K562 (cell line): Measurements from ENCODE around the gene SCN4A.

Experiments used
- CTCF ChIP-seq, 3 experiments: IDR thresholded peaks in 2 of 3; conservative IDR thresholded peaks in 1 of 3; 2 replicates each; pipeline ENCODE4 v1.5.1; 2011 to 2012; ENCODE audit warnings: low read length in 3 of 3, mild to moderate bottlenecking in 3 of 3, control low read depth in 2 of 3, improper control_type of control experiment in 1 of 3, inconsistent platforms in 1 of 3, low read depth in 1 of 3, mixed read lengths in 1 of 3, moderate library complexity in 1 of 3; ENCODE audit not compliant: insufficient read depth in 2 of 3
- IRF1 ChIP-seq: sonication (generic); formaldehyde crosslinking; IDR thresholded peaks from 2 replicates; pipeline ENCODE4 v1.8.0; 2022; ENCODE audit warnings: missing genetic modification reagents, mild to moderate bottlenecking, borderline replicate concordance
- STAT6 ChIP-seq: sonication (generic); formaldehyde crosslinking; IDR thresholded peaks from 2 replicates; pipeline ENCODE4 v1.8.1; 2023; ENCODE audit warnings: mild to moderate bottlenecking, missing genetic modification reagents
- THRB ChIP-seq: fragments of 450-650 bp; formaldehyde crosslinking; conservative IDR thresholded peaks from 2 replicates; pipeline ENCODE4 v1.4.0; 2022; ENCODE audit warnings: mild to moderate bottlenecking, missing genetic modification characterization

GRCh38 chr17:63919311-63919723 lies 53.4 kb downstream of the SCN4A start:
- TF ChIP-seq THRB = no peak
- no peak for TF ChIP-seq IRF1 (CRISPR knock-in tag)
- TF ChIP-seq STAT6 = no peak
- peak; percentile 88 to 92 (median 91) for TF ChIP-seq CTCF (IDR thresholded peaks at IDR 0.05 in 2 of 3, conservative IDR thresholded peaks at IDR 0.05 in 1 of 3; ENCODE audit: insufficient read depth in 2 of 3, low read depth in 1 of 3, low read length in 3 of 3)
